HG03196 (cell line): ENCODE results near the gene ATP13A4.
"Not testable (repeated sequence)": the region's sequence is repeated elsewhere in the genome, so short reads cannot be mapped to it uniquely, and the experiment has no call there.

Experiments
- ATAC-seq: cut with Tn5 transposase; IDR thresholded peaks from one replicate; pipeline ENCODE4 v1.9.1; 2021; ENCODE audit not compliant: unreplicated experiment

ATP13A4 gene

GRCh38 chr3:193563426-193563825, 8.7 kb upstream of the ATP13A4 start:
- ATAC-seq, result no peak

- no peak for ATAC-seq
These were observed 6.2 kb upstream of the ATP13A4 start for GRCh38 chr3:193560870-193561269.

- ATAC-seq, result no peak
These were observed 5.4 kb upstream of the ATP13A4 start for GRCh38 chr3:193560091-193560490.

GRCh38 chr3:193559100-193559499, 4.4 kb upstream of the ATP13A4 start:
- no peak for ATAC-seq

GRCh38 chr3:193556841-193557240, 2.1 kb upstream of the ATP13A4 start:
- no peak for ATAC-seq

GRCh38 chr3:193553586-193553985, 1.1 kb downstream of the ATP13A4 start:
- no peak for ATAC-seq

- no peak for ATAC-seq
These were observed 1.8 kb downstream of the ATP13A4 start for GRCh38 chr3:193552923-193553322.

- ATAC-seq, result no peak
These were observed 6.3 kb downstream of the ATP13A4 start for GRCh38 chr3:193548406-193548805.

GRCh38 chr3:193546129-193546528, 8.6 kb downstream of the ATP13A4 start:
- no peak for ATAC-seq

GRCh38 chr3:193545304-193545703, 9.4 kb downstream of the ATP13A4 start:
- no peak for ATAC-seq

- ATAC-seq, result no peak
These were observed 10.4 kb downstream of the ATP13A4 start for GRCh38 chr3:193544289-193544688.

GRCh38 chr3:193530231-193531165, 24.2 kb downstream of the ATP13A4 start:
- no peak for ATAC-seq

GRCh38 chr3:193526085-193526484, 28.6 kb downstream of the ATP13A4 start:
- ATAC-seq, result not testable (repeated sequence)

- ATAC-seq, result no peak
These were observed 32.2 kb downstream of the ATP13A4 start for GRCh38 chr3:193522473-193522872.

GRCh38 chr3:193520738-193521137, 34.0 kb downstream of the ATP13A4 start:
- ATAC-seq, result no peak

GRCh38 chr3:193515966-193516365, 38.7 kb downstream of the ATP13A4 start:
- ATAC-seq, result no peak

GRCh38 chr3:193510154-193510553, 44.5 kb downstream of the ATP13A4 start:
- ATAC-seq, result no peak

GRCh38 chr3:193509103-193509965, 45.4 kb downstream of the ATP13A4 start:
- no peak for ATAC-seq

GRCh38 chr3:193508108-193508507, 46.6 kb downstream of the ATP13A4 start:
- ATAC-seq, result no peak

- ATAC-seq, result no peak
These were observed 47.1 kb downstream of the ATP13A4 start for GRCh38 chr3:193507566-193507965.

GRCh38 chr3:193506921-193507320, 47.8 kb downstream of the ATP13A4 start:
- ATAC-seq, result no peak

GRCh38 chr3:193502871-193503270, 51.8 kb downstream of the ATP13A4 start:
- no peak for ATAC-seq
